ENCODE results near the gene EML3. TPM values are rescaled to one million over a fixed set of nuclear protein-coding genes. Genes with fewer than 3 reads are reported as not detected.
"Not testable (repeated sequence)": the region's sequence is repeated elsewhere in the genome, so short reads cannot be mapped to it uniquely, and the experiment has no call there.

The EML3 gene, protein sequence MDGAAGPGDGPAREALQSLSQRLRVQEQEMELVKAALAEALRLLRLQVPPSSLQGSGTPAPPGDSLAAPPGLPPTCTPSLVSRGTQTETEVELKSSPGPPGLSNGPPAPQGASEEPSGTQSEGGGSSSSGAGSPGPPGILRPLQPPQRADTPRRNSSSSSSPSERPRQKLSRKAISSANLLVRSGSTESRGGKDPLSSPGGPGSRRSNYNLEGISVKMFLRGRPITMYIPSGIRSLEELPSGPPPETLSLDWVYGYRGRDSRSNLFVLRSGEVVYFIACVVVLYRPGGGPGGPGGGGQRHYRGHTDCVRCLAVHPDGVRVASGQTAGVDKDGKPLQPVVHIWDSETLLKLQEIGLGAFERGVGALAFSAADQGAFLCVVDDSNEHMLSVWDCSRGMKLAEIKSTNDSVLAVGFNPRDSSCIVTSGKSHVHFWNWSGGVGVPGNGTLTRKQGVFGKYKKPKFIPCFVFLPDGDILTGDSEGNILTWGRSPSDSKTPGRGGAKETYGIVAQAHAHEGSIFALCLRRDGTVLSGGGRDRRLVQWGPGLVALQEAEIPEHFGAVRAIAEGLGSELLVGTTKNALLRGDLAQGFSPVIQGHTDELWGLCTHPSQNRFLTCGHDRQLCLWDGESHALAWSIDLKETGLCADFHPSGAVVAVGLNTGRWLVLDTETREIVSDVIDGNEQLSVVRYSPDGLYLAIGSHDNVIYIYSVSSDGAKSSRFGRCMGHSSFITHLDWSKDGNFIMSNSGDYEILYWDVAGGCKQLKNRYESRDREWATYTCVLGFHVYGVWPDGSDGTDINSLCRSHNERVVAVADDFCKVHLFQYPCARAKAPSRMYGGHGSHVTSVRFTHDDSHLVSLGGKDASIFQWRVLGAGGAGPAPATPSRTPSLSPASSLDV
- total RNA-seq = 100 to 1,000 TPM; 112 to 121 TPM

- H3K27ac Mint-ChIP-seq = peak within 1 kb of the TSS; percentile 95
- peaks cover 41% of the 10 kb centered on the region for H3K4me1 Mint-ChIP-seq
- peaks cover 40% of the 10 kb centered on the region for H3K36me3 Mint-ChIP-seq
- no peaks in the 10 kb centered on the region for H3K9me3 Mint-ChIP-seq
- DNase-seq = peak; percentile 90
- no peaks in the 10 kb centered on the region for H3K27me3 Mint-ChIP-seq
- H3K4me3 Mint-ChIP-seq = peak within 1 kb of the TSS; percentile 90
Measured at GRCh38 chr11:62612366-62613290, at the start of gene EML3, which contains the start of gene ROM1. Gene EML3, minus strand, starts transcription at chr11:62612775. Its CDS starts 318 bp downstream, at chr11:62612457. Gene ROM1, plus strand, starts transcription at chr11:62613257. Its CDS starts 25 bp downstream, at chr11:62613282.

DNA sequence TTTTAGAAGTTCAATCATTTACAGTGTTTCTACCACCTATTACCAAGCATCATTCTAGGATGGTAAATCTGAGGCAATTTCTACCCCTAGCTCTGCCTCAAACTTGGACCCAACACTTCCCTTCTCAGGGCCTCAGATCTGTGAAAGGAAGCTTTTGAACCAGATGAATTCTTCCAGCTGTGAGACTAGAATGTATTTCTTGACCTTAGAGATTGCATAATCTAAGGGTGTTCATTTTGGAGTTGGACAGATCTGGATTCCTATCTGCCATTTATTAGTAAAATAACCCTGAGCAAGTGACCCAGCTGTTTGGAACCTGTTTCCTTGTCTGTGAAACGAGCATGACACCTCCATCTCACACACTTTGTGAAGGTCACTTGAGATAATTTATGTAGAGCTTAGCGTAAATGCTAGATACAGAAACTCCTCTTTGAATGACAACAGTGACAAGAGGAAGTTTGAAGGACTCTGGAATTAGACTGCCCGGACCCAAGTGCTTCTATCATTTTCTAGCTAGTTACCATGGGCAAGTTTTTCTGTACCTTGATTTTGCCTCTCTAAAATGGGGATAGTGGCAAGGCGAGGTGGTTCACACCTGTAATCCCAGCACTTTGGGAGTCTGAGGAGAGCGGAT is 44.3 kb upstream of the EML3 start:
- Mint-ChIP-seq H3K9me3 (no peaks in the 10 kb centered on the region), H3K27me3 (no peaks in the 10 kb centered on the region), H3K36me3 (peaks cover 2% of the 10 kb centered on the region), H3K27ac (peak overlapping the region; percentile 16), H3K4me3 (no peak overlapping the region), H3K4me1 (peaks cover 13% of the 10 kb centered on the region)
- DNase-seq = no peak

DNA sequence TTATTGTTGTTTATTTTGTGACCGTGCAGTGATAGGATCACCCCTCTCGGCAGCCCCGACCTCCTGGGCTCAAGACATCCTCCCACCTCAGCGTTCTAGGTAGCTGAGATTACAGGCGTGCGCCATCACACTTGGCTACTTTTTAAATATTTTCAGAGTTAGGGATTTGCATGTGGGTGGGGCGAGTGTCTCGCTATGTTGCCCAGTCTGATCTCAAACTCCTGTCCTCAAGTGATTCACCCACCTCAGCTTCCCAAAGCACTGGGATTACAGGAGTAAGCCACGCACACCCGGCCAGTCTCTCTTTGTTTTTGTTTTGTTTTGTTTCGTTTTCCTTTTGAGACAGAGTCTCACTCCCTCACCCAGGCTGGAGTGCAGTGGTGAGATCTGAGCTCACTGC is 41.7 kb upstream of the EML3 start:
- Mint-ChIP-seq H3K4me1 (peaks cover 20% of the 10 kb centered on the region), H3K27ac (peak overlapping the region; percentile 63), H3K27me3 (no peaks in the 10 kb centered on the region), H3K9me3 (no peaks in the 10 kb centered on the region), H3K36me3 (peaks cover 10% of the 10 kb centered on the region), H3K4me3 (peak overlapping the region; percentile 48)
- DNase-seq = no peak

DNA sequence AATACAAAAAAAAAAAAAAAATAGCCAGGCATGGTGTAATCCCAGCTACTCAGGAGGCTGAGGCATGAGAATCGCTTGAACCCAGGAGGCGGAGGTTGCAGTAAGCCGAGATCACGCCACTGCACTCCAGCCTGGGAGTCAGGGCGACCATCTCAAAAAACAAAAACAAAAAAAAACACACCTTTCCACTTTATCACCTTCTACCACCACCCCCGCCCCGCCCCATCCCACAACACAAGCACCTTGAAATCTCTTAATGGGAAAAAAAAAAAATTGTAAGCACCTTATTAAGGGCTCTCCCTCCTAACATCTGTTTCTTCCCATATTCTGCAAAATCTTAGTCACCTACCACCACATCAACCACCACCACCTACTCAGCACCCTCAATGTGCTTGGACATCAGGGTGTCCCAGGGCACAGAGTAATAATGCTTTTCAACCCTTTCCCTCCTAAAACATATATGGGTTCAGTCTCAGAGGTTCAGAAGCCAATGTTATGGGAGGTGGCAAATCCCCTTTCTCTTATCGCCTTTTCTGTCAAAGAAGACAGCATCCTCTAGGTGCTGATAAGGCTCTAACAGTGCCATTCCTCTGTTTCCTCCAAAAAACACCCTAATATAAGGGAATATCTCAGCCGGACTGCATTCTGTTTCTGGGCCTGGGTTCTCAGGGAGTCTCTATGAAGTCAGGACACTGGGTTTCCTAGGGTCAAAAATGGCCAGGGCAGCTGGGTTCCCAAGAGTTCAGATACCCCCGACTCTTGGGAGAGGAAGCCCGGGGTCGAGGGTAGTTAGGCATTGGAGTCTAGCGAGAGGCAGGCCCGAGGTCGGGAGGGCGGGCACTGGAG is 39.8 kb upstream of the EML3 start:
- H3K9me3 Mint-ChIP-seq = no peaks in the 10 kb centered on the region
- DNase-seq = peak; percentile 27
- H3K27ac Mint-ChIP-seq = peak overlapping the region; percentile 93
- H3K27me3 Mint-ChIP-seq = no peaks in the 10 kb centered on the region
- H3K4me3 Mint-ChIP-seq = peak overlapping the region; percentile 93
- peaks cover 10% of the 10 kb centered on the region for H3K36me3 Mint-ChIP-seq
- peaks cover 22% of the 10 kb centered on the region for H3K4me1 Mint-ChIP-seq

GRCh38 chr11:62650283-62650682 is 37.7 kb upstream of the EML3 start:
- peaks cover 32% of the 10 kb centered on the region for H3K4me1 Mint-ChIP-seq
- H3K9me3 Mint-ChIP-seq, H3K4me3 Mint-ChIP-seq, H3K27ac Mint-ChIP-seq, DNase-seq, H3K27me3 Mint-ChIP-seq: not testable (repeated sequence)
- peaks cover 13% of the 10 kb centered on the region for H3K36me3 Mint-ChIP-seq

DNA sequence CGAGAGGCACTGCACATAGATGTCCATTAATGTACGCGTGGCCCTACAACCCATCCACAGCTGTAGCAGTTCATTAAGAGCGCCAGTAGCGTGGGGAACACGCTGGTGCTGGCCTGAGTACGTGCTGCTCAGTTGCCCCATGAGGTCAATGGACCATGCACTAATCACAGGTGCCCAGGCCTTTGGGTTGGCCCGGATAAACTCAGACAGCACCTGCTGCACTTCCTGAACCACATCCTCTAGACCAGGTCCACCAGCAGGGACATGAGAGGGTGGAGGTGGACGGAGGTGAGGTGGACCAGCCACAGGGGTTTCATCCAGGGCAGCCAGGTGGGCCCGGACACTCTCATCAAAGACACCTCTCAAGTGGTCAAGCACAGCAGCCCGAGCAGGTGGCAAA is 36.9 kb upstream of the EML3 start:
- Mint-ChIP-seq H3K27ac (no peak overlapping the region), H3K27me3 (no peaks in the 10 kb centered on the region), H3K9me3 (no peaks in the 10 kb centered on the region), H3K4me1 (peaks cover 37% of the 10 kb centered on the region), H3K36me3 (peaks cover 19% of the 10 kb centered on the region), H3K4me3 (no peak overlapping the region)
- DNase-seq = no peak

- Mint-ChIP-seq H3K4me1 (peaks cover 34% of the 10 kb centered on the region), H3K27ac (no peak overlapping the region), H3K36me3 (peaks cover 24% of the 10 kb centered on the region), H3K9me3 (no peaks in the 10 kb centered on the region), H3K27me3 (no peaks in the 10 kb centered on the region), H3K4me3 (no peak overlapping the region)
- DNase-seq = no peak
Measured at GRCh38 chr11:62648967-62649364, 36.4 kb upstream of the EML3 start.

GRCh38 chr11:62648185-62648966 is 35.8 kb upstream of the EML3 start:
- no peak overlapping the region for H3K27ac Mint-ChIP-seq
- peaks cover 31% of the 10 kb centered on the region for H3K4me1 Mint-ChIP-seq
- no peaks in the 10 kb centered on the region for H3K27me3 Mint-ChIP-seq
- H3K4me3 Mint-ChIP-seq = no peak overlapping the region
- no peak for DNase-seq
- peaks cover 24% of the 10 kb centered on the region for H3K36me3 Mint-ChIP-seq
- no peaks in the 10 kb centered on the region for H3K9me3 Mint-ChIP-seq

- Mint-ChIP-seq H3K27me3 (no peaks in the 10 kb centered on the region), H3K4me3 (peak overlapping the region; percentile 34), H3K9me3 (no peaks in the 10 kb centered on the region), H3K4me1 (peaks cover 30% of the 10 kb centered on the region), H3K36me3 (peaks cover 26% of the 10 kb centered on the region), H3K27ac (peak overlapping the region; percentile 60)
- no peak for DNase-seq
Measured at GRCh38 chr11:62647609-62648005, 35.0 kb upstream of the EML3 start.

GRCh38 chr11:62646825-62647608 is 34.4 kb upstream of the EML3 start:
- Mint-ChIP-seq H3K27ac (peak overlapping the region; percentile 99), H3K4me1 (peaks cover 28% of the 10 kb centered on the region), H3K4me3 (peak overlapping the region; percentile 99), H3K9me3 (no peaks in the 10 kb centered on the region), H3K27me3 (no peaks in the 10 kb centered on the region), H3K36me3 (peaks cover 27% of the 10 kb centered on the region)
- DNase-seq = no peak

DNA sequence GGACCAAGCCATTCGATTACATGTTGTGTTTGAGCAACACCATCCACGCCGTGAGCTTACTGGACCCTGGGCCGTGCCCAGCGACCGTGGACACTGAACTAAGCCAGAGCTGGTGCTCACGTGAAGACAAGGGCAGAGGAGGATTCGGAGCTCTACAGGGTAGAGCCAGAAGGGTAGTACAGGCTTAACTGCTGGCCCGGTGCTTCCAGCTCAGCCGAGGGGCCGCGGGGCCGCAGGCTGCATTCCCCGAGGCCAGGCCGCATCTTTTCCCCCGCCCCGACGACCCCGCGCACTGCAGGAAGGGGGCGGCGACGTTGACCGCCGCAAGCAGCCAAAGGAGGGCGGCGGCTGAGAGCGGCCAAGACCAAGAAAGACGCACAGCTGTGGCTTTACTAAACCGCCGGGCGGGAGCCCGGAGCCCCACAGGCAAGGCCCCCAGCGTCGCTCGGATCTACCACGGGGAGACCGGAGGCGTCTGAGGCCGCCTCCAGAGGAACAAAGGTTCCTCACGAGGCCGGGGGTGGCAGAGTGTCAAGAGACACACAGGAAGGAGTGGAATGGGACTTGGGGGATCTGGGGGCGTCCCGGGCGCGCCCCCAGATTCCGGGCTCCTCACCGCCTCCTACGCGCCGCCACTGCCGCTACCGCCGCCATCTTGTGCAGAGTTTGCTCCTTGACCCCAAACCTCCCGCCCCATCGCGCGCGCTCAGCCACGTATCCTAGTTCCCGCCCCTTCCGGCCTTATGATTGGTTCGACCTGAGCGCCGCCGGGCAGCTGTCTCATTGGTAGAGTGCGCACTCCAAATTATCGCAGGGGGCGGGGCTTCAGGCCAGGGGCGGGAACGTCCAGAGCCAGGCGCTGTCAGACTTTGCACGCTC is 33.6 kb upstream of the EML3 start, which contains the start of gene GANAB:
Gene GANAB, minus strand, starts transcription at position 668 of the 879 bp plus-strand sequence. Its CDS starts 14 bp downstream, at position 654.
- peak within 1 kb of the TSS; percentile 99 for H3K27ac Mint-ChIP-seq
- H3K4me3 Mint-ChIP-seq = peak within 1 kb of the TSS; percentile 99
- peaks cover 28% of the 10 kb centered on the region for H3K4me1 Mint-ChIP-seq
- peak; percentile 99 for DNase-seq
- H3K27me3 Mint-ChIP-seq = no peaks in the 10 kb centered on the region
- H3K9me3 Mint-ChIP-seq = no peaks in the 10 kb centered on the region
- peaks cover 30% of the 10 kb centered on the region for H3K36me3 Mint-ChIP-seq

Measured in activated naive CD8-positive, alpha-beta T cell treated with anti-CD3 and anti-CD28 coated beads for 36 hours (primary cell).